ENCODE results near the gene SLC8A1.

SLC8A1 gene

DNA sequence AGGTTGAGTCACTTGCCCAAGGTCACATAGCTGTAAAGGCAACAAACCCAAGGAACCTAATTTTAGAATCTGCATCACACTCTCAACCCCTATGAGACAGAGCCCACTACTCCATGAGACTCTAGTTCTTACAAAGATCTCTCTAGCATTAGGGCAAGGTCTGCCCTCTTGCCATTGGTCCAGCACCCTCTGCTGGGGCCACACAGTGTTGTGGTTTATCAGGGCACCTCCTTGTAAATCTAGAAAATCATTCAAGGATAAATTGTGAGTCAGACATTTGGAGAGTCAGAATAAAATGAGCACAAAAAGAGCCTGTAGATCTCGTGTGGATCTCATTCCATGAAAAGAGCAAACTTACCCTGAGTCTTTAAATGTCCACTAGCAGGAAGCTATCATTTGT lies 91.2 kb downstream of the SLC8A1 start:
- ATAC-seq, result peak; percentile 56
- no peak for TF ChIP-seq ZNF8 (CRISPR knock-in tag; IDR thresholded peaks at IDR 0.05)
- TF ChIP-seq TOX (CRISPR knock-in tag; IDR thresholded peaks at IDR 0.05; ENCODE audit: borderline replicate concordance), result no peak
- TF ChIP-seq, protein P1, sequence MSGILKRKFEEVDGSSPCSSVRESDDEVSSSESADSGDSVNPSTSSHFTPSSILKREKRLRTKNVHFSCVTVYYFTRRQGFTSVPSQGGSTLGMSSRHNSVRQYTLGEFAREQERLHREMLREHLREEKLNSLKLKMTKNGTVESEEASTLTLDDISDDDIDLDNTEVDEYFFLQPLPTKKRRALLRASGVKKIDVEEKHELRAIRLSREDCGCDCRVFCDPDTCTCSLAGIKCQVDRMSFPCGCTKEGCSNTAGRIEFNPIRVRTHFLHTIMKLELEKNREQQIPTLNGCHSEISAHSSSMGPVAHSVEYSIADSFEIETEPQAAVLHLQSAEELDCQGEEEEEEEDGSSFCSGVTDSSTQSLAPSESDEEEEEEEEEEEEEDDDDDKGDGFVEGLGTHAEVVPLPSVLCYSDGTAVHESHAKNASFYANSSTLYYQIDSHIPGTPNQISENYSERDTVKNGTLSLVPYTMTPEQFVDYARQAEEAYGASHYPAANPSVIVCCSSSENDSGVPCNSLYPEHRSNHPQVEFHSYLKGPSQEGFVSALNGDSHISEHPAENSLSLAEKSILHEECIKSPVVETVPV (CRISPR knock-in tag; IDR thresholded peaks at IDR 0.05), result no peak
- TF ChIP-seq ZNF70 (CRISPR knock-in tag; IDR thresholded peaks at IDR 0.05), result no peak
- TF ChIP-seq SNAI2 (CRISPR knock-in tag; IDR thresholded peaks at IDR 0.05), result no peak
- TF ChIP-seq ESRRG (CRISPR knock-in tag; IDR thresholded peaks at IDR 0.05), result no peak
- TF ChIP-seq ZFP30 (CRISPR knock-in tag; IDR thresholded peaks at IDR 0.05), result no peak
- no peak for TF ChIP-seq OSR1 (CRISPR knock-in tag; IDR thresholded peaks at IDR 0.05)
- TF ChIP-seq ZFP3 (CRISPR knock-in tag; IDR thresholded peaks at IDR 0.05), result no peak
- TF ChIP-seq ZC3H10 (CRISPR knock-in tag; IDR thresholded peaks at IDR 0.05), result no peak
- TF ChIP-seq TCF4 (CRISPR knock-in tag; IDR thresholded peaks at IDR 0.05; ENCODE audit: borderline replicate concordance), result no peak
- TF ChIP-seq, protein P2, sequence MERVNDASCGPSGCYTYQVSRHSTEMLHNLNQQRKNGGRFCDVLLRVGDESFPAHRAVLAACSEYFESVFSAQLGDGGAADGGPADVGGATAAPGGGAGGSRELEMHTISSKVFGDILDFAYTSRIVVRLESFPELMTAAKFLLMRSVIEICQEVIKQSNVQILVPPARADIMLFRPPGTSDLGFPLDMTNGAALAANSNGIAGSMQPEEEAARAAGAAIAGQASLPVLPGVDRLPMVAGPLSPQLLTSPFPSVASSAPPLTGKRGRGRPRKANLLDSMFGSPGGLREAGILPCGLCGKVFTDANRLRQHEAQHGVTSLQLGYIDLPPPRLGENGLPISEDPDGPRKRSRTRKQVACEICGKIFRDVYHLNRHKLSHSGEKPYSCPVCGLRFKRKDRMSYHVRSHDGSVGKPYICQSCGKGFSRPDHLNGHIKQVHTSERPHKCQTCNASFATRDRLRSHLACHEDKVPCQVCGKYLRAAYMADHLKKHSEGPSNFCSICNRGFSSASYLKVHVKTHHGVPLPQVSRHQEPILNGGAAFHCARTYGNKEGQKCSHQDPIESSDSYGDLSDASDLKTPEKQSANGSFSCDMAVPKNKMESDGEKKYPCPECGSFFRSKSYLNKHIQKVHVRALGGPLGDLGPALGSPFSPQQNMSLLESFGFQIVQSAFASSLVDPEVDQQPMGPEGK (CRISPR knock-in tag; IDR thresholded peaks at IDR 0.05; ENCODE audit: borderline replicate concordance), result no peak
- TF ChIP-seq, protein P3, sequence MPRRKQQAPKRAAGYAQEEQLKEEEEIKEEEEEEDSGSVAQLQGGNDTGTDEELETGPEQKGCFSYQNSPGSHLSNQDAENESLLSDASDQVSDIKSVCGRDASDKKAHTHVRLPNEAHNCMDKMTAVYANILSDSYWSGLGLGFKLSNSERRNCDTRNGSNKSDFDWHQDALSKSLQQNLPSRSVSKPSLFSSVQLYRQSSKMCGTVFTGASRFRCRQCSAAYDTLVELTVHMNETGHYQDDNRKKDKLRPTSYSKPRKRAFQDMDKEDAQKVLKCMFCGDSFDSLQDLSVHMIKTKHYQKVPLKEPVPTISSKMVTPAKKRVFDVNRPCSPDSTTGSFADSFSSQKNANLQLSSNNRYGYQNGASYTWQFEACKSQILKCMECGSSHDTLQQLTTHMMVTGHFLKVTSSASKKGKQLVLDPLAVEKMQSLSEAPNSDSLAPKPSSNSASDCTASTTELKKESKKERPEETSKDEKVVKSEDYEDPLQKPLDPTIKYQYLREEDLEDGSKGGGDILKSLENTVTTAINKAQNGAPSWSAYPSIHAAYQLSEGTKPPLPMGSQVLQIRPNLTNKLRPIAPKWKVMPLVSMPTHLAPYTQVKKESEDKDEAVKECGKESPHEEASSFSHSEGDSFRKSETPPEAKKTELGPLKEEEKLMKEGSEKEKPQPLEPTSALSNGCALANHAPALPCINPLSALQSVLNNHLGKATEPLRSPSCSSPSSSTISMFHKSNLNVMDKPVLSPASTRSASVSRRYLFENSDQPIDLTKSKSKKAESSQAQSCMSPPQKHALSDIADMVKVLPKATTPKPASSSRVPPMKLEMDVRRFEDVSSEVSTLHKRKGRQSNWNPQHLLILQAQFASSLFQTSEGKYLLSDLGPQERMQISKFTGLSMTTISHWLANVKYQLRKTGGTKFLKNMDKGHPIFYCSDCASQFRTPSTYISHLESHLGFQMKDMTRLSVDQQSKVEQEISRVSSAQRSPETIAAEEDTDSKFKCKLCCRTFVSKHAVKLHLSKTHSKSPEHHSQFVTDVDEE (CRISPR knock-in tag; IDR thresholded peaks at IDR 0.05), result no peak
- TF ChIP-seq, protein P4, sequence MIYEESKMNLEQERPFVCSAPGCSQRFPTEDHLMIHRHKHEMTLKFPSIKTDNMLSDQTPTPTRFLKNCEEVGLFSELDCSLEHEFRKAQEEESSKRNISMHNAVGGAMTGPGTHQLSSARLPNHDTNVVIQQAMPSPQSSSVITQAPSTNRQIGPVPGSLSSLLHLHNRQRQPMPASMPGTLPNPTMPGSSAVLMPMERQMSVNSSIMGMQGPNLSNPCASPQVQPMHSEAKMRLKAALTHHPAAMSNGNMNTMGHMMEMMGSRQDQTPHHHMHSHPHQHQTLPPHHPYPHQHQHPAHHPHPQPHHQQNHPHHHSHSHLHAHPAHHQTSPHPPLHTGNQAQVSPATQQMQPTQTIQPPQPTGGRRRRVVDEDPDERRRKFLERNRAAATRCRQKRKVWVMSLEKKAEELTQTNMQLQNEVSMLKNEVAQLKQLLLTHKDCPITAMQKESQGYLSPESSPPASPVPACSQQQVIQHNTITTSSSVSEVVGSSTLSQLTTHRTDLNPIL (CRISPR knock-in tag; IDR thresholded peaks at IDR 0.05; ENCODE audit: low read depth), result no peak
- TF ChIP-seq ZNF565 (CRISPR knock-in tag; conservative IDR thresholded peaks at IDR 0.05; ENCODE audit: low read depth), result no peak

DNA sequence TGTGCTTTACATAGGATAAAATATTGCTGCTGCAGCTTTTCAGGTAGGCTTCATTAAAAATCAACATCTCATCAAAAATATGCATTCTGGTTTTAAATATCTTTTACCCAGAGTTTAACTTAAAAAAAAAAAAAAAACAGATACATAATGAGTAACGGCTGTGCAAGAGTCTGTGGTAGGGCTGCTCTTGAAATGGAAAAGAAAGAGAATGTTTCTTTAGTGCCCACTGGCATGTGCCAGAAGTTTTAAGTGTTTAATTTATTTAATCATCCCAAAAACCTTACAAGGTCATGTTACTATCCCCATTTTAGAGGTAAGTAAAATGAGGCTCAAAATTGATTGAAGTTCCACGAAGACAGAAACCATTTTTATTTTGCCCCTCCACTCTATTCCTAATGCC lies 92.1 kb downstream of the SLC8A1 start:
- no peak for ATAC-seq
- TF ChIP-seq ARNTL (CRISPR knock-in tag; IDR thresholded peaks at IDR 0.05; ENCODE audit: borderline replicate concordance, low read depth) (no peak), GLIS3 (CRISPR knock-in tag; IDR thresholded peaks at IDR 0.05) (no peak), TCF4 (CRISPR knock-in tag; IDR thresholded peaks at IDR 0.05; ENCODE audit: borderline replicate concordance) (no peak)

DNA sequence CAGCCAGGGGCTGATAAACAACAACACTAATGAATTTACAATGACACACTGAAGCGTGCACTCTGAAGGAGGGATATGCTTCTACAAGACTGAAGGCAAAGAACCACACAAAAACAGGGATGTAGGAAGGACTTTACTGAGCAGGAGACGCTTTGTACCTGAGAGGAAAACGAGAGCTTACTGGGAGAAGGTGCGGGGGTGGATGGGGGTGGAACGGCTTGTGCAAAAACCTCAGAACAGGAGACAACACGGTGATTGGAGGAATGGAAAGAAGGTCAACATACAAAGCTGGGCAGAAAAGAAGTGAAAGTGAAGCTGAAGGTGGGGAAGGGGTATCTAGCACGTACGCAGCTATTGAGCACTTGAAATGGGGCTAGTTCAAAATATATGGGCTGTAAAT lies 93.1 kb downstream of the SLC8A1 start:
- ATAC-seq, result no peak
- no peak for TF ChIP-seq ESRRG (CRISPR knock-in tag; IDR thresholded peaks at IDR 0.05)
- TF ChIP-seq ZFP30 (CRISPR knock-in tag; IDR thresholded peaks at IDR 0.05), result no peak
- TF ChIP-seq, protein P1 (CRISPR knock-in tag; IDR thresholded peaks at IDR 0.05), result no peak
- TF ChIP-seq, protein P2 (CRISPR knock-in tag; IDR thresholded peaks at IDR 0.05; ENCODE audit: borderline replicate concordance), result no peak
- TF ChIP-seq ZNF8 (CRISPR knock-in tag; IDR thresholded peaks at IDR 0.05), result no peak
- TF ChIP-seq RARB (CRISPR knock-in tag; IDR thresholded peaks at IDR 0.05), result no peak
- no peak for TF ChIP-seq PPARA (CRISPR knock-in tag; IDR thresholded peaks at IDR 0.05; ENCODE audit: borderline replicate concordance)
- TF ChIP-seq ISL1 (CRISPR knock-in tag; IDR thresholded peaks at IDR 0.05), result no peak
- no peak for TF ChIP-seq ZNF70 (CRISPR knock-in tag; IDR thresholded peaks at IDR 0.05)
- TF ChIP-seq, protein P4 (CRISPR knock-in tag; IDR thresholded peaks at IDR 0.05; ENCODE audit: low read depth), result no peak
- TF ChIP-seq ZC3H10 (CRISPR knock-in tag; IDR thresholded peaks at IDR 0.05), result no peak
- no peak for TF ChIP-seq TOX (CRISPR knock-in tag; IDR thresholded peaks at IDR 0.05; ENCODE audit: borderline replicate concordance)
- no peak for TF ChIP-seq ZNF565 (CRISPR knock-in tag; conservative IDR thresholded peaks at IDR 0.05; ENCODE audit: low read depth)
- no peak for TF ChIP-seq GLIS3 (CRISPR knock-in tag; IDR thresholded peaks at IDR 0.05)
- TF ChIP-seq TCF4 (CRISPR knock-in tag; IDR thresholded peaks at IDR 0.05; ENCODE audit: borderline replicate concordance), result no peak

All from SK-N-SH treated with all-trans-retinoic acid at 6 μM for 48 hours (cell line).